K562 (cell line): ENCODE data around the gene SNPH. TPM values are rescaled to one million over a fixed set of nuclear protein-coding genes. Genes with fewer than 3 reads are reported as not detected.
A peak's percentile ranks its signal among the peaks of the same experiment; 100 is the strongest.

Experiments used
- CCNT2 ChIP-seq: IDR thresholded peaks from 2 replicates; pipeline ENCODE4 v1.6.1; 2011; ENCODE audit warnings: borderline replicate concordance, low read depth, mild to moderate bottlenecking, moderate library complexity, mixed read lengths, low read length; ENCODE audit not compliant: insufficient read length; ENCODE audit errors: extremely low read depth
- DACH1 ChIP-seq: fragments of 450-650 bp; IDR thresholded peaks from 2 replicates; pipeline ENCODE4 v1.6.1; 2018; ENCODE audit not compliant: partially characterized antibody
- IFI16 ChIP-seq: fragments of 250-450 bp; sonication (Bioruptor Pico); IDR thresholded peaks from 2 replicates; pipeline ENCODE4 v2.1.2; 2022; ENCODE audit warnings: mild to moderate bottlenecking, inconsistent platforms
- NR3C1 ChIP-seq: sonication (generic); formaldehyde crosslinking; IDR thresholded peaks from 2 replicates; pipeline ENCODE4 v1.8.1; 2022; ENCODE audit warnings: missing genetic modification reagents
- PHB2 ChIP-seq: fragments of 450-650 bp; IDR thresholded peaks from 2 replicates; pipeline ENCODE4 v1.6.1; 2017; ENCODE audit warnings: low read depth
- POLR2A ChIP-seq: fragments of 450-650 bp; conservative IDR thresholded peaks from 2 replicates; pipeline ENCODE4 v1.6.1; 2016
- POLR2G ChIP-seq: fragments of 200-400 bp; formaldehyde crosslinking; IDR thresholded peaks from 2 replicates; pipeline ENCODE4 v1.6.1; 2017; ENCODE audit warnings: low read depth, mild to moderate bottlenecking, antibody characterized with exemption, low read length, moderate library complexity
- RBBP5 ChIP-seq: fragments of 200-600 bp; sonication (generic); IDR thresholded peaks from 2 replicates; pipeline ENCODE4 v1.6.1; 2012; ENCODE audit warnings: borderline replicate concordance, mild to moderate bottlenecking, low read length, control low read depth, inconsistent platforms; ENCODE audit not compliant: insufficient read depth, poor library complexity, severe bottlenecking
- RBFOX2 ChIP-seq: fragments of 200-400 bp; formaldehyde crosslinking; IDR thresholded peaks from 2 replicates; pipeline ENCODE4 v1.6.1; 2017; ENCODE audit warnings: low read depth, mild to moderate bottlenecking, low read length, moderate library complexity
- RHOXF2B ChIP-seq: fragments of 250-450 bp; sonication (Bioruptor Pico); conservative IDR thresholded peaks from 2 replicates; pipeline ENCODE4 v1.5.1; 2021
- SAP30 ChIP-seq: fragments of 200-600 bp; sonication (generic); IDR thresholded peaks from 2 replicates; pipeline ENCODE4 v1.6.1; 2012; ENCODE audit warnings: borderline replicate concordance, low read depth, mild to moderate bottlenecking, moderate library complexity, low read length, control low read depth, inconsistent platforms; ENCODE audit not compliant: insufficient read depth, poor library complexity, severe bottlenecking
- SIN3A ChIP-seq, 2 experiments: fragments of 150-350 bp in 1 of 2; IDR thresholded peaks; 2 replicates each; pipeline ENCODE4 v1.6.1; 2011 to 2016; ENCODE audit warnings: borderline replicate concordance in 2 of 2, low read depth in 2 of 2, low read length in 2 of 2, mild to moderate bottlenecking in 2 of 2, moderate library complexity in 2 of 2; ENCODE audit not compliant: control insufficient read depth in 1 of 2
- ZFX ChIP-seq: sonication (generic); formaldehyde crosslinking; IDR thresholded peaks from 2 replicates; pipeline ENCODE4 v1.8.0; 2022; ENCODE audit warnings: mild to moderate bottlenecking, missing genetic modification reagents, moderate library complexity
- polyA plus RNA-seq, 8 experiments: library from polyadenylated mRNA; depleted of rRNA in 4 of 8; stranded (reverse) in 5 of 8; unstranded in 3 of 8; fragments of >200 nt; fragmentation: Nextera tagmentation in 2 of 8; fragmentation: Illumina TruSeq in 1 of 8; extraction: Ambion mirVana in 2 of 8; extraction: Trizol in 1 of 8; gene quantifications; 2 replicates each; pipeline versions ENCODE4 v1.2.1 to v1.2.3, GENCODE V29; 2011 to 2014; ENCODE audit warnings: inconsistent platforms in 1 of 8, missing spikeins in 1 of 8
- total RNA-seq, 7 experiments: library from RNA; depleted of rRNA in 6 of 7; stranded (reverse); fragments of >200 nt in 6 of 7; fragmentation: Illumina TruSeq in 2 of 7; extraction: Trizol in 2 of 7; gene quantifications; 2 replicates each; pipeline versions ENCODE4 v1.2.1 to v1.2.3, GENCODE V29; 2011 to 2021; ENCODE audit warnings: low replicate concordance in 1 of 7
- TF ChIP-seq, protein P1 (sequence below): fragments of 250-450 bp; sonication (Bioruptor Pico); IDR thresholded peaks from 2 replicates; pipeline ENCODE4 v1.5.0; 2020; ENCODE audit warnings: mild to moderate bottlenecking, borderline replicate concordance
- TF ChIP-seq, protein P2 (sequence below): sonication (generic); formaldehyde crosslinking; IDR thresholded peaks from 2 replicates; pipeline ENCODE4 v1.8.0; 2022; ENCODE audit warnings: missing genetic modification reagents, mild to moderate bottlenecking, borderline replicate concordance
- TF ChIP-seq, protein P3 (sequence below): fragments of 450-650 bp; IDR thresholded peaks from 2 replicates; pipeline ENCODE4 v1.6.1; 2017; ENCODE audit warnings: mild to moderate bottlenecking, moderate library complexity

SNPH gene
- total and polyA plus RNA-seq, 9 of the 15 experiments (the other 6 are each of a cell fraction or from before 2014, with no cell fraction given): 0.03 to 4.2 (median 1.4) TPM

- TF ChIP-seq CCNT2 (peak; percentile 32), DACH1 (no peak), IFI16 (CRISPR knock-in tag) (no peak), PHB2 (no peak), POLR2A (peak; percentile 49), RBBP5 (peak; percentile 44), RHOXF2B (CRISPR knock-in tag) (no peak), SAP30 (peak; percentile 62), SIN3A (IDR thresholded peaks at IDR 0.05; ENCODE audit: borderline replicate concordance in 2 of 2, control insufficient read depth in 1 of 2, low read depth in 2 of 2, low read length in 2 of 2) (0 out of 4 replicates have a peak, but pooled peaks of 1 of the 2 experiments have one; percentile 29), NR3C1 (CRISPR knock-in tag) (no peak), POLR2G (peak; percentile 83), RBFOX2 (peak; percentile 82), ZFX (CRISPR knock-in tag) (peak; percentile 50)
- TF ChIP-seq, protein P1, sequence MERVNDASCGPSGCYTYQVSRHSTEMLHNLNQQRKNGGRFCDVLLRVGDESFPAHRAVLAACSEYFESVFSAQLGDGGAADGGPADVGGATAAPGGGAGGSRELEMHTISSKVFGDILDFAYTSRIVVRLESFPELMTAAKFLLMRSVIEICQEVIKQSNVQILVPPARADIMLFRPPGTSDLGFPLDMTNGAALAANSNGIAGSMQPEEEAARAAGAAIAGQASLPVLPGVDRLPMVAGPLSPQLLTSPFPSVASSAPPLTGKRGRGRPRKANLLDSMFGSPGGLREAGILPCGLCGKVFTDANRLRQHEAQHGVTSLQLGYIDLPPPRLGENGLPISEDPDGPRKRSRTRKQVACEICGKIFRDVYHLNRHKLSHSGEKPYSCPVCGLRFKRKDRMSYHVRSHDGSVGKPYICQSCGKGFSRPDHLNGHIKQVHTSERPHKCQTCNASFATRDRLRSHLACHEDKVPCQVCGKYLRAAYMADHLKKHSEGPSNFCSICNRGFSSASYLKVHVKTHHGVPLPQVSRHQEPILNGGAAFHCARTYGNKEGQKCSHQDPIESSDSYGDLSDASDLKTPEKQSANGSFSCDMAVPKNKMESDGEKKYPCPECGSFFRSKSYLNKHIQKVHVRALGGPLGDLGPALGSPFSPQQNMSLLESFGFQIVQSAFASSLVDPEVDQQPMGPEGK (CRISPR knock-in tag): no peak
- TF ChIP-seq, protein P2, sequence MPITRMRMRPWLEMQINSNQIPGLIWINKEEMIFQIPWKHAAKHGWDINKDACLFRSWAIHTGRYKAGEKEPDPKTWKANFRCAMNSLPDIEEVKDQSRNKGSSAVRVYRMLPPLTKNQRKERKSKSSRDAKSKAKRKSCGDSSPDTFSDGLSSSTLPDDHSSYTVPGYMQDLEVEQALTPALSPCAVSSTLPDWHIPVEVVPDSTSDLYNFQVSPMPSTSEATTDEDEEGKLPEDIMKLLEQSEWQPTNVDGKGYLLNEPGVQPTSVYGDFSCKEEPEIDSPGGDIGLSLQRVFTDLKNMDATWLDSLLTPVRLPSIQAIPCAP: no peak
- TF ChIP-seq, protein P3, sequence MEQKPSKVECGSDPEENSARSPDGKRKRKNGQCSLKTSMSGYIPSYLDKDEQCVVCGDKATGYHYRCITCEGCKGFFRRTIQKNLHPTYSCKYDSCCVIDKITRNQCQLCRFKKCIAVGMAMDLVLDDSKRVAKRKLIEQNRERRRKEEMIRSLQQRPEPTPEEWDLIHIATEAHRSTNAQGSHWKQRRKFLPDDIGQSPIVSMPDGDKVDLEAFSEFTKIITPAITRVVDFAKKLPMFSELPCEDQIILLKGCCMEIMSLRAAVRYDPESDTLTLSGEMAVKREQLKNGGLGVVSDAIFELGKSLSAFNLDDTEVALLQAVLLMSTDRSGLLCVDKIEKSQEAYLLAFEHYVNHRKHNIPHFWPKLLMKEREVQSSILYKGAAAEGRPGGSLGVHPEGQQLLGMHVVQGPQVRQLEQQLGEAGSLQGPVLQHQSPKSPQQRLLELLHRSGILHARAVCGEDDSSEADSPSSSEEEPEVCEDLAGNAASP: no peak
These were observed 40.1 kb upstream of the SNPH start, which contains the start of gene RAD21L1 (continued) for GRCh38 chr20:1225783-1226654.
